Fibroblast of lung (primary cell): Measurements from ENCODE around the gene SAFB2.

ENCODE experiments used
- EZH2 ChIP-seq: IDR thresholded peaks from 2 replicates; pipeline ENCODE4 v1.5.1; 2012; ENCODE audit warnings: low read length, control low read depth, mild to moderate bottlenecking; ENCODE audit errors: missing control alignments
- TF ChIP-seq, protein P1 (sequence below), 2 donors: IDR thresholded peaks in 1 of 2; conservative IDR thresholded peaks in 1 of 2; 1 replicate in 1 of 2; 2 replicates in 1 of 2; pipeline ENCODE4 v1.5.1; 2011 to 2012; ENCODE audit warnings: low read length in 2 of 2, control low read depth in 1 of 2, inconsistent platforms in 1 of 2, low read depth in 1 of 2, mild to moderate bottlenecking in 1 of 2

- TF ChIP-seq, protein P1, sequence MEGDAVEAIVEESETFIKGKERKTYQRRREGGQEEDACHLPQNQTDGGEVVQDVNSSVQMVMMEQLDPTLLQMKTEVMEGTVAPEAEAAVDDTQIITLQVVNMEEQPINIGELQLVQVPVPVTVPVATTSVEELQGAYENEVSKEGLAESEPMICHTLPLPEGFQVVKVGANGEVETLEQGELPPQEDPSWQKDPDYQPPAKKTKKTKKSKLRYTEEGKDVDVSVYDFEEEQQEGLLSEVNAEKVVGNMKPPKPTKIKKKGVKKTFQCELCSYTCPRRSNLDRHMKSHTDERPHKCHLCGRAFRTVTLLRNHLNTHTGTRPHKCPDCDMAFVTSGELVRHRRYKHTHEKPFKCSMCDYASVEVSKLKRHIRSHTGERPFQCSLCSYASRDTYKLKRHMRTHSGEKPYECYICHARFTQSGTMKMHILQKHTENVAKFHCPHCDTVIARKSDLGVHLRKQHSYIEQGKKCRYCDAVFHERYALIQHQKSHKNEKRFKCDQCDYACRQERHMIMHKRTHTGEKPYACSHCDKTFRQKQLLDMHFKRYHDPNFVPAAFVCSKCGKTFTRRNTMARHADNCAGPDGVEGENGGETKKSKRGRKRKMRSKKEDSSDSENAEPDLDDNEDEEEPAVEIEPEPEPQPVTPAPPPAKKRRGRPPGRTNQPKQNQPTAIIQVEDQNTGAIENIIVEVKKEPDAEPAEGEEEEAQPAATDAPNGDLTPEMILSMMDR (conservative IDR thresholded peaks at IDR 0.05 in 1 of 2, IDR thresholded peaks at IDR 0.05 in 1 of 2; ENCODE audit: low read depth in 1 of 2, low read length in 2 of 2): no peak
- no peak for TF ChIP-seq EZH2
Observed at GRCh38 chr19:5587661-5588060, 34.9 kb downstream of the SAFB2 start.
